GM21526 (cell line): ENCODE measurements around the gene RETSAT.

Experiments used
- ATAC-seq: cut with Tn5 transposase; IDR thresholded peaks from one replicate; pipeline ENCODE4 v1.9.1; 2021; ENCODE audit warnings: moderate library complexity; ENCODE audit not compliant: unreplicated experiment, low FRiP score

RETSAT gene

DNA sequence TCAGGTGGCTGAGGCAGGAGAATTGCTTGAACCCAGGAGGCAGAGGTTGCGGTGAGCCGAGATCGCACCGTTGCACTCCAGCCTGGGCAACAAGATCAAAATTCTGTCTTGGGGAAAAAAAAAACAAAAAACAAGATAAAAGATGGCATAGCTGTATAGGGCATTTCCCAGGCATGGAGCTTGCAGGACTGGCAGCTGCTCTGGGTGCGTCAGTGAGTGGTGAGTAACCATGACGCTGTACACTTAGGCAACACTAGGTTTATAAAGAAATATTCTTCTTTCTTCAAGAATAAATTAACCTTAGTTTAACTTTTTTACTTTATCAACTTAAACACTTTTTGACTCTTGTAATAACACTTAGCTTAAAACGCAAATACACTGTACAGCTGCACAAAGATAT lies 41.9 kb downstream of the RETSAT start:
- ATAC-seq: no peak

DNA sequence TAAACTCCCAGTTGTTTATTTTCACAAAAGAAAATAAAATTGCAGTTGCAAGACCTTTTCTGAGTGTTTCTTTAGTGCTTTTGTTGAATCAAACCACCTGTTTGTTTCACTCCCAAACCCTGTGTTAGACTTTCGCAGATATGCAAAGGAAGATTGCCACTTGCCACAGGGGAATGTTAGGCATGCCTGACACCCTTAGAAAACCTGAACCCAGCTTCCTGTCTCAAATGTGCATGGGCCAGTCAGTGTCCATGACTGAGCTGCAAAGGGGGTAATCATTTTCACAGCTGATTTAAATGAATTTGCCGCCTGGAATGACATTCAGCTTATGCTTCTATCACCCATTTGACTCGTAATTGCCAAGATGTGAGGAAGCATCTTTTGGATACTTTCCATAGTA lies 44.0 kb downstream of the RETSAT start:
- no peak for ATAC-seq

DNA sequence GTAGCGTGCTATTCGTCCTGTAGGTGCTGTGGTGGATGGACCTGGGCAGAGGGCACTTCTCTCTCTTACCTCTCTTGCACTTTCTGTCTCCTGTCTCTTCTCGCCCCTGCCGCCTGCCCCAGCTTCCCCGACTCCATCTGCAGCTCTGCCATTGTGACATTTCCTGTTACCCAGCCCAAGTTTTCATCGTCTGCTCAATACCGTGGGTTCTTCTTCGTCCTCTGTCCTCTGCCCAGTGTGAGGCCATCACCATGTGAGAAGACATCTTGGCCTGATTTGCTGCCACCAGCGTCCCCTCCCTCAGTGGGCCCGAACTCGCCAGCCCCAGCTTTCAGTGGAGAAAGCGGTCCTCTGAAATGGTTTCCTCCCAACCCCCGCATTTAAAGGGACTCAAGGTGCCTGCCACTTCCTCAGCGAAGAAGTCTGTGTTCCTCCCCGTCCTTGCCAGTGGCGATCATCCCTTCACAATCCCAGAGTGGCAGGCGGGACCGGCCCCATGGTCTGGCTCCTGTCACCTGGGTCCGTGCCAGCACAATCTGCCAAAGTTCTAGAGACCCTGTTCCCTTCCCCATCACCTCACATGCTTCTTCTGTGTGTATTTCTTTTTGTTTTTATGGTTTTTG lies 44.5 kb downstream of the RETSAT start:
- ATAC-seq: no peak

DNA sequence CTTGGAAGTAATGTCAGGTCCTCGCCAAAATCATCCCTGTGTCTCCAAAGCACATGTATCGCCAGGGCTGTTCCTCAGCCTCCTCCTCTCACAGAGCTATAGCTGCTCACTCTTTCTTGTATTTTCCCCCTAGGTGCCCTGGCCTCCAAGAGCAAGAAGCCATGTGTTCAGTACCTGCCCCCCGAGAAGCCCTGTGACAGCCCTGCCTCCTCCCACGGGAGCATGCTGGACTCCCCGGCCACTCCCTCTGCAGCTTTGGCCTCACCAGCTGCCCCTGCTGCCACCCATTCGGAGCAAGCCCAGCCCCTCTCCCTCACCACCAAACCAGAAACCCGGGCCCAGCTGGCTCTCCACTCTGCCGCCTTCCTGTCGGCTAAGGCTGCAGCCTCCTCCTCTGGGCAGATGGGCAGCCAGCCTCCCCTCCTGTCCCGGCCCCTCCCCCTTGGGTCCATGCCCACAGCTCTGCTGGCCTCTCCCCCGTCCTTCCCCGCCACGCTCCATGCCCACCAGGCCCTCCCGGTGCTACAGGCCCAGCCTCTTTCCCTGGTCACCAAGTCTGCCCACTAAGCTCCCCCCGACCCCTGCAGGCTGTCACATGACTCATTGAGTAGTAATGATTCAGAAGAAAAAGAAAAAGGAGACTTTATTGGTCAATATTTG lies 45.3 kb downstream of the RETSAT start:
- ATAC-seq: no peak

DNA sequence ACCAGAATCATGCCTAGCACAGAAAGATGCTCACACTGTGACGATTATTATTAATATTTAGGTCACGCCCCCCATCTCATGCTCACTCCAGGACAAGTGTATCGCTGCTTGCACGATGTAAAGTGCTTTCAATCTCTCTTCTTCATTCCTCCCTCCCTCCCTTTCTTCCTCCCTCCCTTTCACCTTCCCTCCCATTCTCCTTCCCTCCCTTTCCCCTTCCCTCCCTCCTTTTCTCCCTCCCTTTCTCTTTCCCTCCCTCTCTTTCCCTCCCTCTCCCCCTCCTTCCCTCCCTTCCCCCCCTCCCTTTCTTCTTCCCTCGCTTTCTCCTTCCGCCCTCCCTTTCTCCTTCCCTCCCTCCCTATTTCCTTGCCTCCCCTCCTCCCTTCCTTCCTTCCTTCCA lies 46.1 kb downstream of the RETSAT start:
- ATAC-seq: no peak

DNA sequence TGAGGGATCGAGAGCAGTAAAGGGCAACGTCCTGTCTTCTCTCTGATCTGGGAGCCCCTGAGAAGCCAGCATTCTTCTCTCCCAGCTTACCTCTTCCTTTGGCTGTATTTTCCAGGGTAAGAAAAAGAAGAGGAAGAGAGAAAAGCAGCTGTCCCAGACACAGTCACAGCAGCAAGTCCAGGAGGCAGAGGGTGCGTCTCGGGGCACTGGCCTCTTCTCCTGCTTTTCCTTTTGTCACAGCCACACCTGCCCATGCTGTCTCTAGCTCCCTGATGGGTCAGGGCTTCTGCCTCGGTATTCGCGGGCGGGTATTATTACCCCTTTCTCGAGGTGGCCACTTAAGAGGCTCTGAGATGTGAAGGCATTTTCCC lies 46.8 kb downstream of the RETSAT start:
- no peak for ATAC-seq

DNA sequence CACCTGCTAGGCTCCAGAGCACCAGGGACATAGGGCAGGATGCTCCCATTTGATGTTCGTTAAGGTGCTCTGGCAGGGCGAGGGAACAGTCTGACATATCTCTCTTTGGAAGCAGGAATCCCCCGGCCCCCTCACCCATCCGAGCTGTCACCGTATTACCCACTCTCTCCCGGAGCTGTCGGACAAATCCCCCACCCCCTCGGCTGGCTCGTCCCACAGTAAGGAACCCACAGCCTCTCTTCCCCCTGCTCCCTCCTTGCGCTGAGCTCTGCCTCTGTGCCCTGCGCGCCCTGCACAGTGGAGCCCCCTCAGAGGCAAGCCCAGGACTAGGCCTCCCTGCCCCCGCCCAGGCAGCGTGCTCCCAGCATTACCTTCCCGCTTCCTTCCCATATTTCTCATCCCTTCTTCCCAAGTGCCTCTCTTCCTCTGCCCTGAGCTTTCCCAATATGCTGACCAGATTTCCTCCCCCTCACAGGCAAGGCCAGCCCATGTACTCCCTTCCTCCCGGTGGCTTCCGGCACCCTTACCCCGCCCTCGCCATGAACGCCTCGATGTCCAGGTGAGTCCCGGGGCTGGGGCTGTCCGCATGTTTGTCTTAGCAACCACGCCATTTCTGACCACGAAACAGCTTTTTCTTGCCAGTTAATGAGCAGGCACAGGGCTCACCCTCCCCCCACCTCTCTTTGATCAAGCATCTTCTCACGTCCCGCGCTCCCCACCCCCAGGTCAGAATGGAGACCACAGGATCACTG lies 50.4 kb downstream of the RETSAT start:
- no peak for ATAC-seq

DNA sequence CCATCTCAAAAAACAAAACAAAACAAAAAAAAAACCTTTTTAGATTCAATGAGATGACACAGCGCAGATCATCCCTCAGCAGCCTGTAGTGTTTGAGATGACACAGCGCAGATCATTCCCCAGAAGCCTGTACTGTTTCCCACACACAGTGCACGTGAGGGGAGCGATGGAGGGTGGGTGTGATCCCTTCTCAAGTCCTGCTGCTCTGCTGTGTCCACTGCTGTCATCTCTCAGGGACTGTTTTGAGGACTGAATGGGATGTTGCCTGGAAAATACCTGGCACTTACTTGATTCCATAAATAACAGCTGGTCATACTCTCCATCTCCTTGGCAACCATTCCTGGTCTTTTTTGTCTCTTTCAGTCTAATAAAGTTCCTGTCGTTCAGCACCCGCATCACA lies 52.2 kb downstream of the RETSAT start:
- no peak for ATAC-seq
